Vagina (tissue), 2 donors: ENCODE results near the gene BNC1. TPM values are rescaled to one million over a fixed set of nuclear protein-coding genes. Genes with fewer than 3 reads are reported as not detected.

Experiments
- DNase-seq, 2 donors: peaks; one replicate each; pipeline ENCODE4 v3.0.0-alpha.2; 2017; ENCODE audit errors: extremely low spot score in 2 of 2
- H3K27ac ChIP-seq: fragments of 200-600 bp; sonication (generic); one replicate; pipeline ENCODE4 v1.5.1; 2019
- H3K27me3 ChIP-seq: fragments of 200-600 bp; sonication (generic); one replicate; pipeline ENCODE4 v1.5.1; 2019
- H3K36me3 ChIP-seq, 2 donors: fragments of 200-600 bp; sonication (generic); one replicate each; pipeline ENCODE4 v1.5.1; 2017 to 2019
- H3K4me1 ChIP-seq: fragments of 200-600 bp; sonication (generic); one replicate; pipeline ENCODE4 v1.5.1; 2019
- H3K4me3 ChIP-seq, 2 donors: fragments of 200-600 bp; sonication (generic); 1 replicate in 1 of 2; 2 replicates in 1 of 2; pipeline ENCODE4 v1.5.1; 2016 to 2019
- H3K9me3 ChIP-seq: fragments of 200-600 bp; sonication (generic); one replicate; pipeline ENCODE4 v1.5.1; 2019
- POLR2A ChIP-seq, 2 donors: fragments of 450-650 bp; IDR thresholded peaks; one replicate each; pipeline ENCODE4 v1.6.1; 2017; ENCODE audit warnings: antibody characterized with exemption in 2 of 2, mild to moderate bottlenecking in 2 of 2, moderate library complexity in 2 of 2
- POLR2AphosphoS5 ChIP-seq, 2 donors: sonication (generic); formaldehyde crosslinking; IDR thresholded peaks; one replicate each; pipeline ENCODE4 v1.9.0; 2017; ENCODE audit warnings: antibody characterized with exemption in 2 of 2, mild to moderate bottlenecking in 2 of 2, low read depth in 1 of 2; ENCODE audit not compliant: insufficient read depth in 1 of 2
- intact Hi-C: fragments of 100-400 bp; cut with DNase I; formaldehyde crosslinking; loops from one replicate; pipeline ENCODE4 v1.15.1; 2023
- total RNA-seq: library from RNA; depleted of rRNA; stranded (reverse); fragments of >200 nt; gene quantifications from one replicate; pipeline ENCODE4 v1.2.3, GENCODE V29; 2016
- TF ChIP-seq, protein P1 (sequence below), 3 experiments: fragments of 450-650 bp in 2 of 3; fragments of 200-600 bp in 1 of 3; sonication (generic) in 1 of 3; IDR thresholded peaks; one replicate each; pipeline ENCODE4 v1.5.1; 2017 to 2019; ENCODE audit warnings: antibody characterized with exemption in 3 of 3, mild to moderate bottlenecking in 2 of 3, moderate library complexity in 2 of 3

The BNC1 gene
- total RNA-seq, 1 donor from 2014 or later = 18.2 TPM

DNA sequence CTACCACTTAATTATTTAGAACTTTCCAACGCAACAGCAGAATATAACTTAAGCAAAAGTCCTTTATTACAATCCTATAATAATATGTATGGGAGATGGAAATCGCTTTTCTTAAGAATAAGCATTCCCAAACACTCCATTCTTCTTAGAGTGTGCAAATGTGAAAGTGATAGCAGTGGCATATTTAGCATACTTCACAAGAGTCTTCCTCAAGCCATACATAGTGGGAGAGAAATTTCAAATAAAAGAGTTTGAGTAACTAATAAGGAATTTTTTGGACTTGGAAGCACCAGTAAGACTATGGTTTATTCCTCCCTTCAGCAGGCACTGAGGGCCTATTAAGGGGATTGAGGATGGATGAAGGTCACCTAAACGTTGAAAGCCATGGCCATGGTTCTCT, 22.1 kb upstream of the BNC1 start:
- intact Hi-C loops = no loop called here
- Histone ChIP-seq H3K27me3 (no peaks in the 10 kb centered on the region), H3K36me3 (no peaks in the 10 kb centered on the region), H3K9me3 (no peaks in the 10 kb centered on the region), H3K27ac (no peak overlapping the region), H3K4me1 (peaks cover 7% of the 10 kb centered on the region), H3K4me3 (no peak overlapping the region)
- no peak for DNase-seq
- no peak for TF ChIP-seq POLR2A (IDR thresholded peaks at IDR 0.05)
- TF ChIP-seq, protein P1, sequence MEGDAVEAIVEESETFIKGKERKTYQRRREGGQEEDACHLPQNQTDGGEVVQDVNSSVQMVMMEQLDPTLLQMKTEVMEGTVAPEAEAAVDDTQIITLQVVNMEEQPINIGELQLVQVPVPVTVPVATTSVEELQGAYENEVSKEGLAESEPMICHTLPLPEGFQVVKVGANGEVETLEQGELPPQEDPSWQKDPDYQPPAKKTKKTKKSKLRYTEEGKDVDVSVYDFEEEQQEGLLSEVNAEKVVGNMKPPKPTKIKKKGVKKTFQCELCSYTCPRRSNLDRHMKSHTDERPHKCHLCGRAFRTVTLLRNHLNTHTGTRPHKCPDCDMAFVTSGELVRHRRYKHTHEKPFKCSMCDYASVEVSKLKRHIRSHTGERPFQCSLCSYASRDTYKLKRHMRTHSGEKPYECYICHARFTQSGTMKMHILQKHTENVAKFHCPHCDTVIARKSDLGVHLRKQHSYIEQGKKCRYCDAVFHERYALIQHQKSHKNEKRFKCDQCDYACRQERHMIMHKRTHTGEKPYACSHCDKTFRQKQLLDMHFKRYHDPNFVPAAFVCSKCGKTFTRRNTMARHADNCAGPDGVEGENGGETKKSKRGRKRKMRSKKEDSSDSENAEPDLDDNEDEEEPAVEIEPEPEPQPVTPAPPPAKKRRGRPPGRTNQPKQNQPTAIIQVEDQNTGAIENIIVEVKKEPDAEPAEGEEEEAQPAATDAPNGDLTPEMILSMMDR (IDR thresholded peaks at IDR 0.05) = no peak
- no peak for TF ChIP-seq POLR2AphosphoS5 (IDR thresholded peaks at IDR 0.05; ENCODE audit: insufficient read depth in 1 of 2, low read depth in 1 of 2)

DNA sequence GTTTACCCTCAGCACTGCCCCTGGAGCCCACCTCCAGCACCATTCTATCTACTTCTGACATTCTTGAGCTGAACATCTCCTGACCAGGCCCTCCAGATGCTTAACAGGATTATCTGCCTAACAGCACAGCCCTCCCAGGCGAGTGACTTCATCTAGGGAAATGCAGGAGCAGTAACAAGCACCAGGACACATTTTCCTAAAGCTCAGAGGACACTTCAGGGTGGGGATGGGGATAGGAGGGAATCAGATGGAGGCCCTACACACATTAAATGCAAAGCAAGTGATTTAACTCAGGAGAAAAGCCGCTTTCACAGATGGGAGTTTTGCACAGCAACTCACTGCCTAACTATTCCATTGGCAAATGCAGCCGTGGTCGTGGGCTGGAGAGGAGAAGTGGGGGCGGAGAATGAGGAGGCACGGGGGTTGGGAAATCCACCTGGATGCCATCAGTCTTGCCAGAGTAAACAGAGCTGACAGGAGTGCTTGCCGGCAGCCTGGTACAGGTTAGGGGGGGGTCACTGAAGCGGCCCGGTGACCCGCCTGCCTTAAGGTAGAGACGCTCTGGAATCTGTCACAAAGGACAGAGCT, 21.3 kb upstream of the BNC1 start:
- TF ChIP-seq POLR2A (IDR thresholded peaks at IDR 0.05) (no peak), POLR2AphosphoS5 (IDR thresholded peaks at IDR 0.05; ENCODE audit: insufficient read depth in 1 of 2, low read depth in 1 of 2) (no peak)
- TF ChIP-seq, protein P1 (IDR thresholded peaks at IDR 0.05) = no peak
- intact Hi-C loops = no loop called here
- Histone ChIP-seq H3K4me1 (peaks cover 7% of the 10 kb centered on the region), H3K4me3 (no peak overlapping the region), H3K9me3 (no peaks in the 10 kb centered on the region), H3K27me3 (no peaks in the 10 kb centered on the region), H3K36me3 (no peaks in the 10 kb centered on the region), H3K27ac (no peak overlapping the region)
- DNase-seq = no peak

DNA sequence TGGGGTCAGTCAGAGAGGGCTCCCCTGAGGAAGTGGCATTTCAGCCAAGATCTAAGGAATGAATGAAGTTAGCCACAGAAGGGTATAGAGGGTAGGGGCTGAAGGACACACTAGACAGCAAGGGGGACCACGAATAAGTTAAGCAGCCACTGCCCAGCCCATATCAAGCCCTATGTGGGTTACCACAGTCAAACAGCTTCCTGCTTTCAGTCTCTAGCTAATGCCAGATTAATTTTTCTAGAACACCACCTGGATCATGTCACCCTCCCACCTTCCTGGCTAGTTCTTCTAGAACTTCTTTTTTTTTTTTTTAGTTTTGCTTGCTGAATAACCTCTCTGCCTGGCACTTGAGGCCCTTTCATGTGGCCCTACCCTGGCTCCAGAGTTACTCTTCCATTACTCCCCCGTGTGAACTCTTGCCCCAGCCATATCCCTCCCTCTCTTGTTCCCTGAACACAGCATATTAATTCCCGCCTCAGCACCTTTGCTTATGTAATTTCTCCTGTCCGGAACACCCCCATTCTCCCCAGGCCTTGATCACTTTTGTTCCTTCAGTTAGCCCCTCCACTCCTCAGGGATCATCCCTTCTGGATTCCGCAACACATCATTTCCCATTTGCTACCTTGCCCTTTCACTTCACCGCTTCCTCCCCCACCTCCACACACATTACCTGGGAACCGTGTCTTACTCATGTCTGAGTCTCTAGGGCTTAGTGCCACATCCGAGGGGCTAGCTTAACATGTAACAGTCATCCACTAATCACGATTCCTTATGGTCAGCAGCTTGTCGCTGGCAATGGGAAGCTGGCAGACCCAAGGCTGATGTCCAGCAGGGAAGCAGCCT, 20.6 kb upstream of the BNC1 start:
- H3K27ac ChIP-seq = no peak overlapping the region
- TF ChIP-seq POLR2AphosphoS5 (IDR thresholded peaks at IDR 0.05; ENCODE audit: insufficient read depth in 1 of 2, low read depth in 1 of 2) = no peak
- TF ChIP-seq POLR2A (IDR thresholded peaks at IDR 0.05) = no peak
- TF ChIP-seq, protein P1 (IDR thresholded peaks at IDR 0.05) = no peak
- H3K36me3 ChIP-seq = no peaks in the 10 kb centered on the region
- no peaks in the 10 kb centered on the region for H3K27me3 ChIP-seq
- no peak overlapping the region for H3K4me3 ChIP-seq
- DNase-seq = no peak
- no peaks in the 10 kb centered on the region for H3K9me3 ChIP-seq
- intact Hi-C loops = no loop called here
- H3K4me1 ChIP-seq = peaks cover 7% of the 10 kb centered on the region

DNA sequence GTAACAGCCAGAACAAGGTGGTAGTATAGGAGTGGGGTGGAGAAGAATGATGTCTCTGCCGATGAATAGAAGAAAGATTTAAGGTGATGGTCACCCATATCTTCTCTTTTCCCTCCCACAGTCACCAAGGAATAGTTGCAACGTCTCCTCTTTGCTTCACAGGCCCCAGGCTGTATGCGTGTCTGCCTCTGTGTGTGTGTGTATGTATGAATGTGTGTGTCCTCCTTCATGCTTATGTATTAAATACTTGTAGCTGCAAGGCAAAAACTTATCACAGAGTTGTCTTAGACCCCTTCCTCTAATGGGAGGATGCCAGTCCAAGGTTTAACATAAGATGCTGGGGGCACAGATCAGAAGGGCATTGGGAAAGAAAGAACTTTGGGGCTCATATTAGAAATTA, 19.1 kb upstream of the BNC1 start:
- H3K27me3 ChIP-seq = no peaks in the 10 kb centered on the region
- intact Hi-C loops = no loop called here
- no peaks in the 10 kb centered on the region for H3K36me3 ChIP-seq
- H3K27ac ChIP-seq = no peak overlapping the region
- H3K4me3 ChIP-seq = no peak overlapping the region
- no peaks in the 10 kb centered on the region for H3K9me3 ChIP-seq
- TF ChIP-seq POLR2A (IDR thresholded peaks at IDR 0.05) (no peak), POLR2AphosphoS5 (IDR thresholded peaks at IDR 0.05; ENCODE audit: insufficient read depth in 1 of 2, low read depth in 1 of 2) (no peak)
- TF ChIP-seq, protein P1 (IDR thresholded peaks at IDR 0.05) = no peak
- no peak for DNase-seq
- H3K4me1 ChIP-seq = peaks cover 7% of the 10 kb centered on the region

DNA sequence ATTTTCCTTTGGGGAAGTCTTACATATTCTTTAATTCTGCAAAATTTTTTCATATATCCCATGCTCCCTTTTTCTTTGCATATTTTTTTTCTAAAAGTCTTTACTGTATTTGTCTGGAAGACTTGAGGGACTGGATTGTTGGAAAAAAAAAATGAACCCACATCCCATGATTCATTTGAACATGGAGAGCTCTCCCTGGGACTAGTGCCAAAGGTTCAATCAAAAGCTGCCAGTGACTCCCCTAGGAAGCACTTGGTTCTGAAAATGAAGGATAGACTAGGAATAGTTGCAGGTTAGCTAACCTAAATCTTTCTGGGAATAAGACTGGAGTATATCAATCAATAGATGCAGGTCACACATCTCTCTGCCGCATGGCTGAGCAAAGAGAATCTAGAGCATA, 16.4 kb upstream of the BNC1 start:
- no peaks in the 10 kb centered on the region for H3K36me3 ChIP-seq
- H3K4me3 ChIP-seq = no peak overlapping the region
- DNase-seq = no peak
- H3K9me3 ChIP-seq = no peaks in the 10 kb centered on the region
- peaks cover 7% of the 10 kb centered on the region for H3K4me1 ChIP-seq
- H3K27ac ChIP-seq = no peak overlapping the region
- intact Hi-C loops = no loop called here
- no peaks in the 10 kb centered on the region for H3K27me3 ChIP-seq
- TF ChIP-seq POLR2AphosphoS5 (IDR thresholded peaks at IDR 0.05; ENCODE audit: insufficient read depth in 1 of 2, low read depth in 1 of 2) (no peak), POLR2A (IDR thresholded peaks at IDR 0.05) (no peak)
- TF ChIP-seq, protein P1 (IDR thresholded peaks at IDR 0.05) = no peak
